Fibroblast of mammary gland (primary cell): ENCODE data around the gene ZCCHC9.

Experiments
- DNase-seq: peaks from one replicate; pipeline ENCODE4 v3.0.0-alpha.2; 2010; ENCODE audit warnings: low read depth
- H3K4me3 ChIP-seq: 2 replicates; pipeline ENCODE4 v1.5.1; 2011; ENCODE audit warnings: low read depth, mild to moderate bottlenecking, low read length, moderate library complexity; ENCODE audit not compliant: control insufficient read depth
- CTCF ChIP-seq: conservative IDR thresholded peaks from 2 replicates; pipeline ENCODE4 v1.5.1; 2011; ENCODE audit warnings: low read depth, low read length, inconsistent platforms; ENCODE audit not compliant: control insufficient read depth, insufficient read depth

Gene ZCCHC9

GRCh38 chr5:81354093-81354492 is 52.7 kb downstream of the ZCCHC9 start:
- H3K4me3 ChIP-seq: no peak overlapping the region
- no peak for DNase-seq
- TF ChIP-seq CTCF: no peak

DNA sequence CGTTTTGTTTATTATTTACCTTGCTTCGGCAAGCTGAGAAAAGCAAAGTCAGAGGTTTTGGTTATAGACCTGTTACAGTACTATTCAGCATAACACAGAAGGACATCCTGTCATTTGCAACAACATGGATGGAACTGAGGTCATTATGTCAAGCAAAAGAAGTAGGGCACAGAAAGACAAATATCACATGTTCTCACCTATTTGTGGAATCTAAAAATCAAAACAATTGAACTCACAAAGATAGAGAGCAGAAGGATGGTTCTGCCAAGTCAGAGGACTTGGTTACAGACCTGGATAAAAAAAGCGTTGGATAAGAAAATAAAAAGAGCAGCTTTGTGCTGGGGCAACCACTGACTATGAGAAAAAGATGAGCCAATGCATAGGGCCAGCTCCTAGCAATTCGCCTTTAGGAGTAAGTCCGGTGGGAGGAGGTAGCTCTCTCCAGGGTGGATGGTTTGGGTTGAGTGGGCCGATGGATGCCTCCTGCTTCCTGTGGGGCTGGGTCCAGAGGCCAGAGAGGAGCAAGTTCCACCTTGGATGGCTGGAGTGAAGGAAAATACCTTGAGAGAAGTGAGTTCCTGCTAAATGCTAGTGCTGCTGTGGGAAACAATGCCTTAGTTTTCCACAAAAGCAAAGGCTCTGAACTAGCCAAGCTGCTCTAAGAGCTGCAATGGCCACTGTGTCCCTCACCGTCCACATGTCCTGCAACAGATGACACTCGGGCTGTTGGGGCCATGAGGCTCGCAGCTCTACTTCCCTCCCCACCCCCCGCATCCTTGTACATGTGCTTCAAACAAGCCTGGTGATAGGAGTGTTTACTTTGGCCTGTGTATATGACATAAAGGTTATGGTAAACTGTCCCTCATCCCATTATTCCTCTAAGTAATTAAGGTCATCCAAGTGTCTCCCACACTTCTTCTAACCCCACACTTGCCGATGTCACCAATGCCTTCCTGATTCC is 54.2 kb downstream of the ZCCHC9 start:
- H3K4me3 ChIP-seq: no peak overlapping the region
- TF ChIP-seq CTCF: no peak
- DNase-seq: no peak

DNA sequence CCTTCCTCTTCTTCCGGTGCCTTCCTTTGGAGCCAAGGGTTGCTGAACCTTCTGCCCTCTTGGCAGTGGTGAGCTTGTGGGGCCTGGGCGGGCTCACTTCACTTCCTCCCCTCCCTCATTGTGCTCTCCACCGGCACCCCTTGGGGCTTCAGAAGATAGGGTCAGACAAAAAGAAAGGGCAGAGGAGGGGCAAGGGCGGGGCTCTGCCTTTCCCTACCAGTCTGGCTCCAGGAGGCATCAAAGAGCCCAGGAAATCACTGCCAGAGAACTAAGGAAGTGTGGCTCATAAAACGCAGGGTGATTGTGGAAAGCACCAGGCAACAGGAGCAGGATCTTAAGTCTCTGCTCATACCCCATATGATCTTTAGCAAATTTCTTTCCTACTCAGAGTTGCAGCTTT is 57.7 kb downstream of the ZCCHC9 start:
- H3K4me3 ChIP-seq: no peak overlapping the region
- TF ChIP-seq CTCF: no peak
- no peak for DNase-seq

- TF ChIP-seq CTCF: no peak
- no peak for DNase-seq
- H3K4me3 ChIP-seq: no peak overlapping the region
Observed at GRCh38 chr5:81359881-81360280, 58.5 kb downstream of the ZCCHC9 start.

- no peak for DNase-seq
- no peak overlapping the region for H3K4me3 ChIP-seq
- TF ChIP-seq CTCF: no peak
Observed at GRCh38 chr5:81360640-81361039, 59.3 kb downstream of the ZCCHC9 start.

DNA sequence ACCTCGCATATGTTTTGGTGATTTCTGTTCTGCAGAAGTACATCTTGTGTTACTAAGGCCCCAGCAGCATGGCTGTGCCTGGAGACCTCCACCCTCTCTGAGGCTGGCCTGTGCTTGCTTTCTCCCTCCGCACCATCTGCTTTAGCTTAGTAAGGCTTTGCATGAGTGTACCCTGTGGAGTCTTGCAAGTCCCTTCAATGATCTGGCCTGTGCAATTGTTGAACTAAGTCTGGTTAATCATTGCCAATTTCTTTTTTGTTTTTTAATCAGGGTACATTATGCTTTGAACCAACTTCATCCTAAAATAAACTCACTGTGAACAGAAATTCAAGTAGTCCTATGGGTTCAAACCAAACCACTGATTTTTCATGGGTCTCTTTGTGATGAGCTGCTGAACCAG is 60.2 kb downstream of the ZCCHC9 start:
- DNase-seq: no peak
- no peak for TF ChIP-seq CTCF
- H3K4me3 ChIP-seq: no peak overlapping the region
